Activated CD4-positive, CD25-positive, alpha-beta regulatory T cell treated with anti-CD3 and anti-CD28 coated beads, Interleukin-2, amount 50 U/mL, for 24 hours (primary cell): ENCODE results near the gene MLF1.
"Not testable (repeated sequence)": the region's sequence is repeated elsewhere in the genome, so short reads cannot be mapped to it uniquely, and the experiment has no call there.

Experiments
- ATAC-seq, 2 donors: fragments of 150-1000 bp; cut with Tn5 transposase; one replicate each; pipeline ENCODE4 v1.10.0; 2021; ENCODE audit warnings: mild to moderate bottlenecking in 1 of 2, moderate library complexity in 1 of 2

Gene MLF1

GRCh38 chr3:158570999-158571702 lies at the start of gene MLF1:
Gene MLF1 (plus strand): TSS chr3:158571194. CDS start chr3:158571301, 107 bp downstream.
- ATAC-seq: peak; percentile 99

GRCh38 chr3:158522221-158523136 lies 48.5 kb upstream of the MLF1 start:
- ATAC-seq: no peak

GRCh38 chr3:158528076-158528674 lies 42.8 kb upstream of the MLF1 start:
- no peak for ATAC-seq

- no peak for ATAC-seq
Observed at GRCh38 chr3:158531334-158531733, 39.7 kb upstream of the MLF1 start.

- ATAC-seq: no peak
Observed at GRCh38 chr3:158532099-158532734, 38.8 kb upstream of the MLF1 start.

- ATAC-seq: no peak
Observed at GRCh38 chr3:158535918-158536317, 35.1 kb upstream of the MLF1 start.

- ATAC-seq: no peak
Observed at GRCh38 chr3:158539414-158540014, 31.5 kb upstream of the MLF1 start.

GRCh38 chr3:158540066-158540465 lies 30.9 kb upstream of the MLF1 start:
- ATAC-seq: no peak

- no peak for ATAC-seq
Observed at GRCh38 chr3:158548691-158549090, 22.3 kb upstream of the MLF1 start.

GRCh38 chr3:158549938-158550337 lies 21.1 kb upstream of the MLF1 start:
- not testable (repeated sequence) for ATAC-seq

GRCh38 chr3:158552124-158552523 lies 18.9 kb upstream of the MLF1 start:
- no peak for ATAC-seq

GRCh38 chr3:158559504-158559903 lies 11.5 kb upstream of the MLF1 start:
- ATAC-seq: peak in 1 of 2 donors; percentile 27

GRCh38 chr3:158560979-158561378 lies 10.0 kb upstream of the MLF1 start:
- no peak for ATAC-seq

GRCh38 chr3:158562674-158563073 lies 8.3 kb upstream of the MLF1 start:
- ATAC-seq: no peak

- no peak for ATAC-seq
Observed at GRCh38 chr3:158563076-158563475, 7.9 kb upstream of the MLF1 start.

- no peak for ATAC-seq
Observed at GRCh38 chr3:158565076-158565475, 5.9 kb upstream of the MLF1 start.

- no peak for ATAC-seq
Observed at GRCh38 chr3:158568784-158569183, 2.2 kb upstream of the MLF1 start.

GRCh38 chr3:158569794-158570193 lies 1.2 kb upstream of the MLF1 start:
- ATAC-seq: no peak

- no peak for ATAC-seq
Observed at GRCh38 chr3:158571969-158572765, 1.2 kb downstream of the MLF1 start.

GRCh38 chr3:158572766-158573060 lies 1.7 kb downstream of the MLF1 start:
- no peak for ATAC-seq

GRCh38 chr3:158573714-158574113 lies 2.7 kb downstream of the MLF1 start:
- ATAC-seq: no peak

GRCh38 chr3:158574646-158575045 lies 3.7 kb downstream of the MLF1 start:
- ATAC-seq: no peak
